SK-N-SH (cell line): ENCODE measurements around the gene RUFY4. TPM values are rescaled to one million over a fixed set of nuclear protein-coding genes. Genes with fewer than 3 reads are reported as not detected.

Experiments used
- CTCF ChIA-PET: fragments of 300-600, 350-600 bp; formaldehyde crosslinking; extraction: SDS; loops from one replicate; lab custom pipeline; 2021; lab: Yijun Ruan, JAX
- POLR2A ChIA-PET: fragments of 350-600 bp; sonication (Branson Sonifier 250); formaldehyde crosslinking; extraction: SDS; loops from one replicate; lab custom pipeline; 2020; ENCODE audit warnings: antibody characterized with exemption, inconsistent platforms; lab: Yijun Ruan, JAX
- DNase-seq: peaks from one replicate; pipeline ENCODE4 v3.0.0; 2012
- H2AFZ ChIP-seq: fragments of 200-600 bp; sonication (generic); 2 replicates; pipeline ENCODE4 v1.8.1; 2016; ENCODE audit warnings: antibody characterized with exemption, mild to moderate bottlenecking, low read depth
- H3F3A ChIP-seq: fragments of 200-600 bp; sonication (generic); replicated peaks from 2 replicates; pipeline ENCODE3; 2016; ENCODE audit warnings: antibody characterized with exemption, mild to moderate bottlenecking; ENCODE audit not compliant: insufficient read depth
- H3K27ac ChIP-seq, 2 experiments: fragments of 200-500 bp in 1 of 2; fragments of 200-600 bp in 1 of 2; sonication (Bioruptor generic) in 1 of 2; sonication (generic), shearing (Covaris generic) in 1 of 2; 2 replicates each; pipeline versions ENCODE4 v1.5.1 to v1.6.1; 2014 to 2016; ENCODE audit warnings: low read depth in 2 of 2, inconsistent platforms in 1 of 2, low read length in 1 of 2, mild to moderate bottlenecking in 1 of 2, mixed read lengths in 1 of 2
- H3K27me3 ChIP-seq: fragments of 200-600 bp; sonication (generic), shearing (Covaris generic); 2 replicates; pipeline ENCODE4 v1.6.1; 2016; ENCODE audit warnings: mixed run types; ENCODE audit not compliant: insufficient read depth
- H3K36me3 ChIP-seq, 2 experiments: fragments of 200-500 bp in 1 of 2; fragments of 200-600 bp in 1 of 2; sonication (Bioruptor generic) in 1 of 2; sonication (generic) in 1 of 2; replicated peaks in 1 of 2; 2 replicates each; pipeline versions ENCODE3 to v1.5.1; 2014 to 2016; ENCODE audit warnings: low read length in 1 of 2, mild to moderate bottlenecking in 1 of 2; ENCODE audit not compliant: insufficient read depth in 2 of 2, control insufficient read depth in 1 of 2
- H3K4me1 ChIP-seq, 2 experiments: fragments of 200-500 bp in 1 of 2; fragments of 200-600 bp in 1 of 2; sonication (Bioruptor generic) in 1 of 2; sonication (generic), shearing (Covaris generic) in 1 of 2; 2 replicates each; pipeline versions ENCODE4 v1.5.1 to v1.6.1; 2014 to 2016; ENCODE audit warnings: low read depth in 1 of 2, low read length in 1 of 2, mixed run types in 1 of 2; ENCODE audit not compliant: insufficient read depth in 2 of 2, control insufficient read depth in 1 of 2
- H3K4me2 ChIP-seq: fragments of 200-600 bp; sonication (generic), shearing (Covaris generic); 2 replicates; pipeline ENCODE4 v1.6.1; 2017; ENCODE audit warnings: mixed run types
- H3K4me3 ChIP-seq, 2 experiments: fragments of 200-500 bp in 1 of 2; fragments of 200-600 bp in 1 of 2; sonication (Bioruptor generic) in 1 of 2; sonication (generic), shearing (Covaris generic) in 1 of 2; 2 replicates each; pipeline versions ENCODE4 v1.5.1 to v1.8.1; 2014 to 2016; ENCODE audit warnings: low read depth in 2 of 2, inconsistent platforms in 1 of 2, low read length in 1 of 2, mild to moderate bottlenecking in 1 of 2, mixed read lengths in 1 of 2, moderate library complexity in 1 of 2
- H3K79me2 ChIP-seq: fragments of 200-600 bp; sonication (generic); 2 replicates; pipeline ENCODE4 v1.8.1; 2017; ENCODE audit warnings: mild to moderate bottlenecking; ENCODE audit not compliant: insufficient read depth
- H3K9ac ChIP-seq: fragments of 200-600 bp; sonication (generic); 2 replicates; pipeline ENCODE4 v1.6.1; 2017; ENCODE audit warnings: mixed run types
- H3K9me2 ChIP-seq: fragments of 200-600 bp; sonication (generic); 2 replicates; pipeline ENCODE4 v1.6.1; 2017; ENCODE audit warnings: mixed run types
- H3K9me3 ChIP-seq: fragments of 200-600 bp; sonication (generic); 2 replicates; pipeline ENCODE4 v1.6.1; 2017; ENCODE audit warnings: mixed run types, mild to moderate bottlenecking, moderate library complexity
- H4K20me1 ChIP-seq: fragments of 200-600 bp; sonication (generic); 2 replicates; pipeline ENCODE4 v1.6.1; 2017; ENCODE audit warnings: mild to moderate bottlenecking, mixed run types; ENCODE audit not compliant: insufficient read depth
- CHD2 ChIP-seq: fragments of 150-350 bp; IDR thresholded peaks from 2 replicates; pipeline ENCODE4 v1.6.1; 2018; ENCODE audit warnings: low read length; ENCODE audit not compliant: partially characterized antibody
- EZH2phosphoT487 ChIP-seq: fragments of 200-600 bp; sonication (generic); IDR thresholded peaks from 2 replicates; pipeline ENCODE4 v1.6.1; 2017; ENCODE audit warnings: low read depth, mixed run types, mild to moderate bottlenecking, antibody characterized with exemption, moderate library complexity, borderline replicate concordance
- FOXJ3 ChIP-seq: sonication (generic); formaldehyde crosslinking; IDR thresholded peaks from 2 replicates; pipeline ENCODE4 v1.5.1; 2020; ENCODE audit warnings: mild to moderate bottlenecking, missing genetic modification reagents
- FOXM1 ChIP-seq: IDR thresholded peaks from 2 replicates; pipeline ENCODE4 v1.4.0; 2012; ENCODE audit warnings: low read depth, mild to moderate bottlenecking
- GATA2 ChIP-seq: sonication (generic); formaldehyde crosslinking; IDR thresholded peaks from 2 replicates; pipeline ENCODE4 v1.5.0; 2020; ENCODE audit warnings: mild to moderate bottlenecking, missing genetic modification reagents
- JUND ChIP-seq: IDR thresholded peaks from 2 replicates; pipeline ENCODE4 v1.4.0; 2012
- MEF2A ChIP-seq: IDR thresholded peaks from 2 replicates; pipeline ENCODE4 v1.4.0; 2012; ENCODE audit warnings: low read depth, borderline replicate concordance
- NFIC ChIP-seq: IDR thresholded peaks from 2 replicates; pipeline ENCODE4 v1.4.0; 2012; ENCODE audit warnings: borderline replicate concordance
- NRF1 ChIP-seq: IDR thresholded peaks from 2 replicates; pipeline ENCODE4 v1.6.1; 2012; ENCODE audit warnings: low read depth, mild to moderate bottlenecking, low read length
- RAD21 ChIP-seq: IDR thresholded peaks from 2 replicates; pipeline ENCODE4 v1.6.1; 2012; ENCODE audit warnings: mild to moderate bottlenecking, low read length
- RCOR1 ChIP-seq: fragments of 150-350 bp; IDR thresholded peaks from 2 replicates; pipeline ENCODE4 v1.6.1; 2017; ENCODE audit warnings: antibody characterized with exemption, low read length
- RFX5 ChIP-seq: IDR thresholded peaks from 2 replicates; pipeline ENCODE4 v1.6.1; 2012; ENCODE audit warnings: mild to moderate bottlenecking, improper control_type of control experiment, low read length
- SMC3 ChIP-seq: IDR thresholded peaks from 2 replicates; pipeline ENCODE4 v1.6.1; 2012; ENCODE audit warnings: low read depth, low read length, improper control_type of control experiment
- TAF1 ChIP-seq: IDR thresholded peaks from 2 replicates; pipeline ENCODE4 v1.6.1; 2012; ENCODE audit warnings: low read depth, mild to moderate bottlenecking, low read length, moderate library complexity, borderline replicate concordance
- TEAD4 ChIP-seq: IDR thresholded peaks from 2 replicates; pipeline ENCODE4 v1.4.0; 2012; ENCODE audit warnings: mild to moderate bottlenecking, borderline replicate concordance; ENCODE audit not compliant: insufficient read depth
- WGBS: methylation state at CpG from one replicate; pipeline ENCODE4 v1.1.6; 2017; ENCODE audit warnings: low lambda C conversion rate; 5-methylcytosine and 5-hydroxymethylcytosine counted together
- polyA plus RNA-seq, 3 experiments: library from polyadenylated mRNA; depleted of rRNA; stranded (reverse); fragments of >200 nt; gene quantifications; 2 replicates each; pipeline ENCODE4 v1.2.3, GENCODE V29; 2012
- TF ChIP-seq, protein P1 (sequence below): IDR thresholded peaks from 2 replicates; pipeline ENCODE4 v1.6.1; 2012; ENCODE audit warnings: mild to moderate bottlenecking, low read depth, low read length, moderate library complexity
- TF ChIP-seq, protein P2 (sequence below): IDR thresholded peaks from 2 replicates; pipeline ENCODE4 v1.4.0; 2012; ENCODE audit warnings: low read depth, borderline replicate concordance
- TF ChIP-seq, protein P3 (sequence below): IDR thresholded peaks from 2 replicates; pipeline ENCODE4; 2012

RUFY4 gene
- polyA plus RNA-seq, 1 of the 3 experiments (the other 2 are of a cell fraction) = not detected

DNA sequence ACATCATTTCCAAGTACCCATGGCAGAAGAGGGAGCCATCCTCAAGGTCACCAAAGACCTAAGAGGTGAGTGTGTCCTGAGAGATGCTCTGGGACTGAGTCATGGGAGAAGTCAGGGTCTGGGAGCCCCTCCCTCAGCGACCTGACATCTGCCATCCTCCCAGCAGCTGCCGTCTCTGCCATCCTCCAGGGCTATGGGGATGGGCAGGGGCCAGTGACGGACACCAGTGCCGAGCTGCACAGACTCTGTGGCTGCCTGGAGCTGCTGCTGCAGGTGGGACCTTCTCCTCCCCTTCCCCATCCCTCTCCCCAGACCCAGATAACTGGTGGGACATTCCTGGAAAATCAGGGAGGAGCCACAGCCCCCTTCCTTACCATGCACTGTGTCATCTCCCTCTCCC lies 1.5 kb downstream of the RUFY4 start:
- Histone ChIP-seq H4K20me1 (no peaks in the 10 kb centered on the region), H3K79me2 (no peaks in the 10 kb centered on the region), H3K9ac (no peak overlapping the region), H3K9me3 (no peaks in the 10 kb centered on the region), H3K4me3 (no peak overlapping the region), H3K4me1 (peaks cover 0 to 13% of the 10 kb centered on the region in 2 experiments; a peak in 1 of 4 replicates), H3K9me2 (no peaks in the 10 kb centered on the region), H3K27ac (no peak overlapping the region), H3K36me3 (no peaks in the 10 kb centered on the region), H3F3A (no peaks in the 10 kb centered on the region), H3K4me2 (no peak overlapping the region), H3K27me3 (peaks cover 12% of the 10 kb centered on the region; the same call in 1 of the 2 replicates), H2AFZ (no peak overlapping the region)
- DNase-seq = no peak
- TF ChIP-seq, protein P1, sequence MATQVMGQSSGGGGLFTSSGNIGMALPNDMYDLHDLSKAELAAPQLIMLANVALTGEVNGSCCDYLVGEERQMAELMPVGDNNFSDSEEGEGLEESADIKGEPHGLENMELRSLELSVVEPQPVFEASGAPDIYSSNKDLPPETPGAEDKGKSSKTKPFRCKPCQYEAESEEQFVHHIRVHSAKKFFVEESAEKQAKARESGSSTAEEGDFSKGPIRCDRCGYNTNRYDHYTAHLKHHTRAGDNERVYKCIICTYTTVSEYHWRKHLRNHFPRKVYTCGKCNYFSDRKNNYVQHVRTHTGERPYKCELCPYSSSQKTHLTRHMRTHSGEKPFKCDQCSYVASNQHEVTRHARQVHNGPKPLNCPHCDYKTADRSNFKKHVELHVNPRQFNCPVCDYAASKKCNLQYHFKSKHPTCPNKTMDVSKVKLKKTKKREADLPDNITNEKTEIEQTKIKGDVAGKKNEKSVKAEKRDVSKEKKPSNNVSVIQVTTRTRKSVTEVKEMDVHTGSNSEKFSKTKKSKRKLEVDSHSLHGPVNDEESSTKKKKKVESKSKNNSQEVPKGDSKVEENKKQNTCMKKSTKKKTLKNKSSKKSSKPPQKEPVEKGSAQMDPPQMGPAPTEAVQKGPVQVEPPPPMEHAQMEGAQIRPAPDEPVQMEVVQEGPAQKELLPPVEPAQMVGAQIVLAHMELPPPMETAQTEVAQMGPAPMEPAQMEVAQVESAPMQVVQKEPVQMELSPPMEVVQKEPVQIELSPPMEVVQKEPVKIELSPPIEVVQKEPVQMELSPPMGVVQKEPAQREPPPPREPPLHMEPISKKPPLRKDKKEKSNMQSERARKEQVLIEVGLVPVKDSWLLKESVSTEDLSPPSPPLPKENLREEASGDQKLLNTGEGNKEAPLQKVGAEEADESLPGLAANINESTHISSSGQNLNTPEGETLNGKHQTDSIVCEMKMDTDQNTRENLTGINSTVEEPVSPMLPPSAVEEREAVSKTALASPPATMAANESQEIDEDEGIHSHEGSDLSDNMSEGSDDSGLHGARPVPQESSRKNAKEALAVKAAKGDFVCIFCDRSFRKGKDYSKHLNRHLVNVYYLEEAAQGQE = no peak
- TF ChIP-seq MEF2A = no peak
- no peak for TF ChIP-seq FOXJ3 (CRISPR knock-in tag)
- no peak for TF ChIP-seq CHD2
- no peak for TF ChIP-seq NRF1
- TF ChIP-seq SMC3 = no peak
- TF ChIP-seq GATA2 (CRISPR knock-in tag) = no peak
- no peak for TF ChIP-seq EZH2phosphoT487
- TF ChIP-seq RCOR1 = no peak
- TF ChIP-seq TEAD4 = no peak
- no peak for TF ChIP-seq RAD21
- TF ChIP-seq RFX5 = no peak
- no peak for TF ChIP-seq JUND
- no peak for TF ChIP-seq FOXM1
- CTCF ChIA-PET = interaction anchor here (0.9 to 15.8 kb wide), 4 partner anchors 77 to 315 kb away, joined by 3 to 217 read pairs (median 4); no protein-coding TSS in a partner anchor
- POLR2A ChIA-PET = no interaction called here
- WGBS = 61% methylated on average over 4 of the region's 4 CpGs

DNA sequence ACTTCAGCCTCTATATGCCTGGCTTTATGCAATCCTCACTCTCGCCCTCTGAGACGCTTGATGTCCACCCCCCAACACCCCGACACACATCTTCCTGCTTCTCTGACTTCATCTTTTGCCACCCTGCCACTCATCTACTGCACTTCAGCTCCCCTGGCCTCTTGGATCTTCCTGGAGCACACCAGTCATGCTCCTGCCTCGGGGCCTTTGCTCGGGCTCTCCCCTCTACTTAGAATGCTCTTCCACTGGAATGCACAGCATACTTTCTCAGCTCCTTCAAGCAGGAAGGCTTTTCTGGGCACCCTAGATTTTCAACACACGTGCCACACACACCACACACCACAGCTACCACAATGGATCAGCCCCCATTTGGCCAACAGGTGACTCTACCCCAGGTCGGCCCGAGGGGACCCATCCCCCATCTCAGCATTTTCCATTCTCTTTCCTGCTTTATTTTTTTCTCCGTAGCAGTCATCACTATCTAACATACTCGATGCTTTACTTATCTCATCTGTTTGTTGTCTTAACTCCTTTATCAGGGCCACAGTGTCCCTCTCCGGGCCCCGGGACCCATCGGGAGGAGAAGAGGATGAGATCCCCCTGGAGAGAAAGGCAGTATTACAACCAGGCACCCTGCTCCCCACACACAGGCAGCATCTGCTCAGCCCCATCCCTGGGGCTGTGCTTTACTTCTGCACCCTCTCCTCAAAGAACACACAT lies 2.3 kb downstream of the RUFY4 start:
- Histone ChIP-seq H3K9ac (no peak overlapping the region), H3K4me1 (peaks cover 0 to 13% of the 10 kb centered on the region in 2 experiments; a peak in 1 of 4 replicates), H3K9me3 (no peaks in the 10 kb centered on the region), H3K79me2 (no peaks in the 10 kb centered on the region), H3K4me3 (no peak overlapping the region), H3F3A (no peaks in the 10 kb centered on the region), H3K9me2 (no peaks in the 10 kb centered on the region), H2AFZ (no peak overlapping the region), H3K4me2 (no peak overlapping the region), H3K27me3 (peaks cover 12% of the 10 kb centered on the region; the same call in 1 of the 2 replicates), H3K27ac (no peak overlapping the region), H4K20me1 (no peaks in the 10 kb centered on the region), H3K36me3 (no peaks in the 10 kb centered on the region)
- POLR2A ChIA-PET = no interaction called here
- CTCF ChIA-PET = interaction anchor here (0.9 to 15.8 kb wide), 3 partner anchors 78 to 315 kb away, joined by 3 to 217 read pairs (median 5); no protein-coding TSS in a partner anchor
- DNase-seq = no peak
- 70% methylated on average over 13 of the region's 13 CpGs for WGBS
- TF ChIP-seq, protein P2, sequence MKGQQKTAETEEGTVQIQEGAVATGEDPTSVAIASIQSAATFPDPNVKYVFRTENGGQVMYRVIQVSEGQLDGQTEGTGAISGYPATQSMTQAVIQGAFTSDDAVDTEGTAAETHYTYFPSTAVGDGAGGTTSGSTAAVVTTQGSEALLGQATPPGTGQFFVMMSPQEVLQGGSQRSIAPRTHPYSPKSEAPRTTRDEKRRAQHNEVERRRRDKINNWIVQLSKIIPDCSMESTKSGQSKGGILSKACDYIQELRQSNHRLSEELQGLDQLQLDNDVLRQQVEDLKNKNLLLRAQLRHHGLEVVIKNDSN = no peak
- TF ChIP-seq GATA2 (CRISPR knock-in tag) (no peak), FOXM1 (no peak), TAF1 (no peak), NRF1 (no peak), NFIC (no peak), RFX5 (no peak), MEF2A (no peak)
- TF ChIP-seq, protein P3, sequence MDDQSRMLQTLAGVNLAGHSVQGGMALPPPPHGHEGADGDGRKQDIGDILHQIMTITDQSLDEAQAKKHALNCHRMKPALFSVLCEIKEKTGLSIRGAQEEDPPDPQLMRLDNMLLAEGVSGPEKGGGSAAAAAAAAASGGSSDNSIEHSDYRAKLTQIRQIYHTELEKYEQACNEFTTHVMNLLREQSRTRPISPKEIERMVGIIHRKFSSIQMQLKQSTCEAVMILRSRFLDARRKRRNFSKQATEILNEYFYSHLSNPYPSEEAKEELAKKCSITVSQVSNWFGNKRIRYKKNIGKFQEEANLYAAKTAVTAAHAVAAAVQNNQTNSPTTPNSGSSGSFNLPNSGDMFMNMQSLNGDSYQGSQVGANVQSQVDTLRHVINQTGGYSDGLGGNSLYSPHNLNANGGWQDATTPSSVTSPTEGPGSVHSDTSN = no peak
- TF ChIP-seq, protein P1 = no peak
